ENCODE data around the gene PI4K2B. TPM values are rescaled to one million over a fixed set of nuclear protein-coding genes. Genes with fewer than 3 reads are reported as not detected.
A peak's percentile ranks its signal among the peaks of the same experiment; 100 is the strongest.

PI4K2B gene
- total and polyA plus RNA-seq, 2 of the 13 experiments (the other 11 are each of a cell fraction or from before 2014, with no cell fraction given), result 6.9 to 25.8 TPM

DNA sequence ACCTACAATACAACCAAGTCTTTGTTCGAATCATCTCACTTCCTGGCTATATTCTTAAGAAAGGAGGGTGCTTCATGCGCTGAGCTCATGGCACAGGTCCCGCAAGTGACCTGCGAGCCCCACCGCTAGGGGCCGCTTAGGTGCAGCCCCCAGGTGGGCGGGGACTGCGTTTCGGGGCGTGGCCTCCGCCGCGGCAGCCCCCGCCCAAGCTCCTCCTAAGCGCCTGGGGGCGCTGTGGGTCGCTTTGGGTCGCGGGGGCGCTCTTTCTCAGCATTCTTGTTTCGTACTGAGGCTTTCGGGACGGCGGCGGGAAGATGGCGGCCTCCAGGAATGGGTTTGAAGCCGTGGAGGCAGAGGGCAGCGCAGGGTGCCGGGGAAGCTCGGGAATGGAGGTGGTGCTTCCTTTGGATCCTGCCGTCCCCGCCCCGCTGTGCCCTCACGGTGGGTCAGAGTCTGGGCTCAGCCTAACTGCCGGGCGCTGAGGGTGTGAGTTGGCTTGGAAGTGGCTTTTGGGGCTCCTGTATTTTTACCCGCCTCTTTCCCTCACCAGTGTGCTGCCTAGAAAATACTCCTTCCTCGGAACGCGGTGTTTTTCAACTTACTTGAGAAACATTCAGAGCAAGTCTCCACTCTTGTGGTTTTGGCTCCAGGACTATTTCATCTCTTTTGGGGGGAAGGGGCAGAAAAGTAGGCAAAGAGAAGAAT, 78.8 kb downstream of the PI4K2B start, which contains the start of gene ZCCHC4 (continued):
- TF ChIP-seq, protein P1, sequence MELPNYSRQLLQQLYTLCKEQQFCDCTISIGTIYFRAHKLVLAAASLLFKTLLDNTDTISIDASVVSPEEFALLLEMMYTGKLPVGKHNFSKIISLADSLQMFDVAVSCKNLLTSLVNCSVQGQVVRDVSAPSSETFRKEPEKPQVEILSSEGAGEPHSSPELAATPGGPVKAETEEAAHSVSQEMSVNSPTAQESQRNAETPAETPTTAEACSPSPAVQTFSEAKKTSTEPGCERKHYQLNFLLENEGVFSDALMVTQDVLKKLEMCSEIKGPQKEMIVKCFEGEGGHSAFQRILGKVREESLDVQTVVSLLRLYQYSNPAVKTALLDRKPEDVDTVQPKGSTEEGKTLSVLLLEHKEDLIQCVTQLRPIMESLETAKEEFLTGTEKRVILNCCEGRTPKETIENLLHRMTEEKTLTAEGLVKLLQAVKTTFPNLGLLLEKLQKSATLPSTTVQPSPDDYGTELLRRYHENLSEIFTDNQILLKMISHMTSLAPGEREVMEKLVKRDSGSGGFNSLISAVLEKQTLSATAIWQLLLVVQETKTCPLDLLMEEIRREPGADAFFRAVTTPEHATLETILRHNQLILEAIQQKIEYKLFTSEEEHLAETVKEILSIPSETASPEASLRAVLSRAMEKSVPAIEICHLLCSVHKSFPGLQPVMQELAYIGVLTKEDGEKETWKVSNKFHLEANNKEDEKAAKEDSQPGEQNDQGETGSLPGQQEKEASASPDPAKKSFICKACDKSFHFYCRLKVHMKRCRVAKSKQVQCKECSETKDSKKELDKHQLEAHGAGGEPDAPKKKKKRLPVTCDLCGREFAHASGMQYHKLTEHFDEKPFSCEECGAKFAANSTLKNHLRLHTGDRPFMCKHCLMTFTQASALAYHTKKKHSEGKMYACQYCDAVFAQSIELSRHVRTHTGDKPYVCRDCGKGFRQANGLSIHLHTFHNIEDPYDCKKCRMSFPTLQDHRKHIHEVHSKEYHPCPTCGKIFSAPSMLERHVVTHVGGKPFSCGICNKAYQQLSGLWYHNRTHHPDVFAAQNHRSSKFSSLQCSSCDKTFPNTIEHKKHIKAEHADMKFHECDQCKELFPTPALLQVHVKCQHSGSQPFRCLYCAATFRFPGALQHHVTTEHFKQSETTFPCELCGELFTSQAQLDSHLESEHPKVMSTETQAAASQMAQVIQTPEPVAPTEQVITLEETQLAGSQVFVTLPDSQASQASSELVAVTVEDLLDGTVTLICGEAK (IDR thresholded peaks at IDR 0.05), result no peak
- TF ChIP-seq, protein P1 (CRISPR knock-in tag; IDR thresholded peaks at IDR 0.05), result peak; percentile 81; the same call in 1 of the 2 replicates
- TF ChIP-seq, protein P2, sequence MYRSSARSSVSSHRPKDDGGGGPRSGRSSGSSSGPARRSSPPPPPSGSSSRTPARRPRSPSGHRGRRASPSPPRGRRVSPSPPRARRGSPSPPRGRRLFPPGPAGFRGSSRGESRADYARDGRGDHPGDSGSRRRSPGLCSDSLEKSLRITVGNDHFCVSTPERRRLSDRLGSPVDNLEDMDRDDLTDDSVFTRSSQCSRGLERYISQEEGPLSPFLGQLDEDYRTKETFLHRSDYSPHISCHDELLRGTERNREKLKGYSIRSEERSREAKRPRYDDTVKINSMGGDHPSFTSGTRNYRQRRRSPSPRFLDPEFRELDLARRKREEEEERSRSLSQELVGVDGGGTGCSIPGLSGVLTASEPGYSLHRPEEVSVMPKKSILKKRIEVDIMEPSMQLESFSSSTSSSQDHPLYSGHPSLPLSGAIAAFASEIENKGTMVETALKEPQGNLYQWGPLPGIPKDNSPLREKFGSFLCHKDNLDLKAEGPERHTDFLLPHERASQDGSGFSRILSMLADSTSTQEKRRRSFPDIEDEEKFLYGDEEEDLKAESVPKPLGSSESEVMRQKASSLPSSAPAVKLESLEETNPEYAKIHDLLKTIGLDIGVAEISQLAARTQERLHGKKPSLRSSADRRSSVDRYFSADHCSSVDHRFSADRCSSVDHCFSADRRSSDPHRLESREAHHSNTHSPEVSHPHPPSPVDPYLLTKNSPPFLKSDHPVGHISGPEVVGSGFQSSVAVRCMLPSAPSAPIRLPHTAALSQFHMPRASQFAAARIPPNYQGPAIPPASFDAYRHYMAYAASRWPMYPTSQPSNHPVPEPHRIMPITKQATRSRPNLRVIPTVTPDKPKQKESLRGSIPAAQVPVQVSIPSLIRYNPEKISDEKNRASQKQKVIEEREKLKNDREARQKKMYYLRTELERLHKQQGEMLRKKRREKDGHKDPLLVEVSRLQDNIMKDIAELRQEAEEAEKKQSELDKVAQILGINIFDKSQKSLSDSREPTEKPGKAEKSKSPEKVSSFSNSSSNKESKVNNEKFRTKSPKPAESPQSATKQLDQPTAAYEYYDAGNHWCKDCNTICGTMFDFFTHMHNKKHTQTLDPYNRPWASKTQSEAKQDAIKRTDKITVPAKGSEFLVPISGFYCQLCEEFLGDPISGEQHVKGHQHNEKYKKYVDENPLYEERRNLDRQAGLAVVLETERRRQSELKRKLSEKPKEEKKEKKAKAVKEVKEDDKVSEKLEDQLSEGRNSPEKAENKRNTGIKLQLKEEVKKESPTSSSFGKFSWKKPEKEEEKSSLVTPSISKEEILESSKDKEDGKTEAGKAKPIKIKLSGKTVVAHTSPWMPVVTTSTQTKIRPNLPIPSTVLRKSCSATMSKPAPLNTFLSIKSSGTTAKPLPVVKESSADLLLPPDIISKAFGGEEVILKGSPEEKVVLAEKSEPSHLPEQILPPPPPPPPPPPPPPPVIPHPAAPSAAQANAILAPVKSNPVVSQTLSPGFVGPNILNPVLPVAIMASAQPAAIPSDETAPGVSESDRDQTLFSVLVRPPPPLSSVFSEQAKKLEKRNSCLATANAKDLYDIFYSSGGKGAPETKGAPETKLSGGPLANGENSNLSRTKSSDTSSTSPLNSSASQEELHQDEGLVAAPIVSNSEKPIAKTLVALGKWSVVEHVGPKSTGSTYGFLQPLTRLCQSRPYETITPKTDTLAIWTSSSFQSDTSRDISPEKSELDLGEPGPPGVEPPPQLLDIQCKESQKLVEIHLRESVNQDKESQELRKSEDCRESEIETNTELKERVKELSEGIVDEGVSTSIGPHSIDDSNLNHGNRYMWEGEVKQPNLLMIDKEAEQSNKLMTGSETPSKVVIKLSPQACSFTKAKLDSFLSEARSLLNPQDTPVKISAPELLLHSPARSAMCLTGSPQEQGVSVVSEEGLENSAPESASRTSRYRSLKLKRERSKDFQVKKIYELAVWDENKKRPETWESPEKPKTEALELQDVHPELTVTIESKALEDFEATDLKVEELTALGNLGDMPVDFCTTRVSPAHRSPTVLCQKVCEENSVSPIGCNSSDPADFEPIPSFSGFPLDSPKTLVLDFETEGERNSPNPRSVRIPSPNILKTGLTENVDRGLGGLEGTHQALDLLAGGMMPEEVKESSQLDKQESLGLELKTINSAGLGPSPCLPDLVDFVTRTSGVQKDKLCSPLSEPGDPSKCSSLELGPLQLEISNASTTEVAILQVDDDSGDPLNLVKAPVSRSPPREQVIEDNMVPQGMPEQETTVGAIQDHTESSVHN (CRISPR knock-in tag; IDR thresholded peaks at IDR 0.05), result no peak
- TF ChIP-seq GATAD2A (CRISPR knock-in tag; IDR thresholded peaks at IDR 0.05) (peak; percentile 84), KMT2B (CRISPR knock-in tag; IDR thresholded peaks at IDR 0.05) (peak; percentile 93), ZNF205 (CRISPR knock-in tag; IDR thresholded peaks at IDR 0.05) (no peak), ZNF737 (CRISPR knock-in tag; IDR thresholded peaks at IDR 0.05; ENCODE audit: borderline replicate concordance) (no peak), TARDBP (CRISPR knock-in tag; IDR thresholded peaks at IDR 0.05) (peak; percentile 93), ZBTB7A (CRISPR knock-in tag; IDR thresholded peaks at IDR 0.05) (no peak)
- TF ChIP-seq, protein P3, sequence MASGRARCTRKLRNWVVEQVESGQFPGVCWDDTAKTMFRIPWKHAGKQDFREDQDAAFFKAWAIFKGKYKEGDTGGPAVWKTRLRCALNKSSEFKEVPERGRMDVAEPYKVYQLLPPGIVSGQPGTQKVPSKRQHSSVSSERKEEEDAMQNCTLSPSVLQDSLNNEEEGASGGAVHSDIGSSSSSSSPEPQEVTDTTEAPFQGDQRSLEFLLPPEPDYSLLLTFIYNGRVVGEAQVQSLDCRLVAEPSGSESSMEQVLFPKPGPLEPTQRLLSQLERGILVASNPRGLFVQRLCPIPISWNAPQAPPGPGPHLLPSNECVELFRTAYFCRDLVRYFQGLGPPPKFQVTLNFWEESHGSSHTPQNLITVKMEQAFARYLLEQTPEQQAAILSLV (CRISPR knock-in tag; IDR thresholded peaks at IDR 0.05; ENCODE audit: borderline replicate concordance), result peak; percentile 84; the same call in 1 of the 2 replicates

Measured in HepG2 (cell line).